B cell (primary cell): Measurements from ENCODE around the gene AP4S1. TPM values are rescaled to one million over a fixed set of nuclear protein-coding genes. Genes with fewer than 3 reads are reported as not detected.

Source experiments
- ATAC-seq: fragments of 200-7000 bp; cut with Tn5 transposase; one replicate; pipeline ENCODE4 v1.10.0; 2021; ENCODE audit warnings: low read depth, mild to moderate bottlenecking, moderate number of reproducible peaks, moderate library complexity
- CTCF ChIA-PET: fragments of 350-600 bp; sonication (Branson Sonifier 250); formaldehyde crosslinking; loops from one replicate; lab custom pipeline; 2021; ENCODE audit warnings: antibody characterized with exemption, inconsistent platforms; lab: Charles Lee
- POLR2A ChIA-PET: fragments of 350-600 bp; sonication (Branson Sonifier 250); formaldehyde crosslinking; loops from one replicate; lab custom pipeline; 2021; ENCODE audit warnings: antibody characterized with exemption; lab: Charles Lee
- DNase-seq: peaks from one replicate; pipeline ENCODE4 v3.0.0; 2013
- H2AFZ ChIP-seq: 2 replicates; pipeline ENCODE4 v1.6.1; 2012; ENCODE audit warnings: mild to moderate bottlenecking, low read depth, low read length; ENCODE audit not compliant: insufficient read depth, poor library complexity, severe bottlenecking
- H3K27ac ChIP-seq, 2 donors: 1 replicate in 1 of 2; 2 replicates in 1 of 2; pipeline ENCODE4 v1.5.1; 2012 to 2013; ENCODE audit warnings: low read length in 2 of 2, mild to moderate bottlenecking in 2 of 2, moderate library complexity in 1 of 2
- H3K27me3 ChIP-seq, 4 experiments: fragments of 200-600 bp in 1 of 4; sonication (generic) in 1 of 4; replicated peaks in 1 of 4; 1 replicate in 2 of 4; 2 replicates in 2 of 4; pipeline versions ENCODE4 v1.6.1 to v1.7.0; 2013 to 2016; ENCODE audit warnings: low read length in 3 of 4, mild to moderate bottlenecking in 2 of 4, mixed read lengths in 1 of 4, moderate library complexity in 1 of 4; ENCODE audit not compliant: insufficient read depth in 4 of 4, control insufficient read depth in 3 of 4; ENCODE audit errors: control extremely low read depth in 1 of 4
- H3K36me3 ChIP-seq, 2 experiments: replicated peaks in 1 of 2; 1 replicate in 1 of 2; 2 replicates in 1 of 2; pipeline versions ENCODE4 v1.6.1 to v1.7.1; 2013; ENCODE audit warnings: low read length in 1 of 2; ENCODE audit not compliant: insufficient read depth in 2 of 2, control insufficient read depth in 1 of 2; ENCODE audit errors: control extremely low read depth in 1 of 2, extremely low read depth in 1 of 2
- H3K4me1 ChIP-seq, 2 donors: fragments of 200-600 bp in 1 of 2; sonication (generic) in 1 of 2; 1 replicate in 1 of 2; 2 replicates in 1 of 2; pipeline versions ENCODE4 v1.5.1 to v1.6.1; 2013 to 2017; ENCODE audit warnings: low read length in 2 of 2; ENCODE audit not compliant: control insufficient read depth in 2 of 2, insufficient read depth in 2 of 2
- H3K4me2 ChIP-seq: replicated peaks from 2 replicates; pipeline ENCODE3; 2012; ENCODE audit warnings: mild to moderate bottlenecking, low read depth, low read length; ENCODE audit not compliant: poor library complexity, severe bottlenecking
- H3K4me3 ChIP-seq, 5 experiments: fragments of 200-600 bp in 1 of 5; sonication (generic) in 1 of 5; 1 replicate in 3 of 5; 2 replicates in 2 of 5; pipeline versions ENCODE4 v1.5.1 to v1.7.0; 2011 to 2016; ENCODE audit warnings: low read length in 4 of 5, mild to moderate bottlenecking in 4 of 5, low read depth in 2 of 5, control low read depth in 1 of 5, moderate library complexity in 1 of 5; ENCODE audit not compliant: insufficient read depth in 1 of 5; ENCODE audit errors: control extremely low read depth in 1 of 5, extremely low read depth in 1 of 5
- H3K79me2 ChIP-seq: fragments of 200-600 bp; sonication (generic); one replicate; pipeline ENCODE4 v1.6.0; 2016; ENCODE audit warnings: low read length; ENCODE audit not compliant: control insufficient read depth, insufficient read depth
- H3K9ac ChIP-seq: fragments of 200-600 bp; sonication (generic); 2 replicates; pipeline ENCODE4 v1.6.1; 2017; ENCODE audit warnings: mild to moderate bottlenecking, low read length, moderate library complexity
- H3K9me3 ChIP-seq, 3 donors: one replicate each; pipeline versions ENCODE4 v1.6.1 to v1.7.1; 2013; ENCODE audit warnings: low read length in 2 of 3; ENCODE audit not compliant: control insufficient read depth in 2 of 3, insufficient read depth in 1 of 3; ENCODE audit errors: control extremely low read depth in 1 of 3
- H4K20me1 ChIP-seq: 2 replicates; pipeline ENCODE4 v1.6.0; 2012; ENCODE audit warnings: mild to moderate bottlenecking, low read length; ENCODE audit not compliant: insufficient read depth, control insufficient read depth, poor library complexity, severe bottlenecking
- H3K27ac Mint-ChIP-seq: one replicate; pipeline ENCODE4 v1.8.0; 2021; ENCODE audit warnings: mixed read lengths
- H3K27me3 Mint-ChIP-seq: one replicate; pipeline ENCODE4 v1.8.0; 2021; ENCODE audit warnings: mixed read lengths
- H3K4me1 Mint-ChIP-seq: one replicate; pipeline ENCODE4 v1.8.0; 2021; ENCODE audit warnings: mixed read lengths
- H3K4me3 Mint-ChIP-seq: one replicate; pipeline ENCODE4 v1.8.0; 2021; ENCODE audit warnings: mixed read lengths
- H3K9me3 Mint-ChIP-seq: one replicate; pipeline ENCODE4 v1.8.0; 2022; ENCODE audit warnings: mixed read lengths; ENCODE audit not compliant: insufficient read depth
- CTCF ChIP-seq: fragments of 200-600 bp; IDR thresholded peaks from one replicate; pipeline ENCODE4 v1.8.0; 2022; ENCODE audit warnings: antibody characterized with exemption, mild to moderate bottlenecking
- EZH2 ChIP-seq: IDR thresholded peaks from 2 replicates; pipeline ENCODE4 v1.6.1; 2012; ENCODE audit warnings: borderline replicate concordance, low read depth, mild to moderate bottlenecking, moderate library complexity, low read length; ENCODE audit not compliant: insufficient read depth, poor library complexity, severe bottlenecking
- WGBS: methylation state at CpG from one replicate; pipeline ENCODE4 v1.1.5; 2013; ENCODE audit warnings: missing lambda C conversion rate; ENCODE audit not compliant: insufficient coverage; 5-methylcytosine and 5-hydroxymethylcytosine counted together
- intact Hi-C: fragments of 100-400 bp; cut with micrococcal nuclease; formaldehyde crosslinking; loops from one replicate; pipeline ENCODE4 v1.10.0; 2022
- polyA plus RNA-seq: library from polyadenylated mRNA; depleted of rRNA; stranded (reverse); fragments of >200 nt; gene quantifications from 2 replicates; pipeline ENCODE4 v1.2.3, GENCODE V29; 2012
- total RNA-seq, 2 donors: library from RNA; stranded (reverse); fragments of 120-200 nt in 1 of 2; gene quantifications; 1 replicate in 1 of 2; 2 replicates in 1 of 2; pipeline versions ENCODE4 v1.2.3 to v1.2.4, GENCODE V29; 2013 to 2022

AP4S1 gene
- total and polyA plus RNA-seq, 2 donors (not counting 1 experiment from before 2014, with no cell fraction given), result 3.4 to 15.9 TPM

- H3K4me3 Mint-ChIP-seq, result peak overlapping the region; percentile 87
- peak overlapping the region; percentile 71 to 93 for H3K27ac ChIP-seq
- H3K27me3 ChIP-seq, result no peaks in the 10 kb centered on the region
- peaks cover 87% of the 10 kb centered on the region for H3K79me2 ChIP-seq
- no peaks in the 10 kb centered on the region for H3K9me3 Mint-ChIP-seq
- H3K4me2 ChIP-seq, result peak overlapping the region; percentile 78
- ATAC-seq (no peak), DNase-seq (no peak)
- H3K4me3 ChIP-seq, result peak overlapping the region; percentile 75 to 98 (median 93)
- no peaks in the 10 kb centered on the region for H4K20me1 ChIP-seq
- H2AFZ ChIP-seq, result peak overlapping the region; percentile 96
- peaks cover 0 to 3% of the 10 kb centered on the region in 2 experiments for H3K36me3 ChIP-seq
- H3K9ac ChIP-seq, result peak overlapping the region; percentile 96
- H3K27me3 Mint-ChIP-seq, result no peaks in the 10 kb centered on the region
- ChIA-PET CTCF (no interaction called here), POLR2A (no interaction called here)
- intact Hi-C loops, result loop anchor here (2.0 to 10.0 kb wide), 3 partner anchors 390 to 1178 kb away; partner anchors contain the start of genes NUBPL, RNU6-7 and RNU6-8
- WGBS, result 4% methylated on average over 7 of the region's 11 CpGs
- peaks cover 13 to 17% of the 10 kb centered on the region in 2 donors for H3K4me1 ChIP-seq
- H3K4me1 Mint-ChIP-seq, result peaks cover 41% of the 10 kb centered on the region
- TF ChIP-seq CTCF (no peak), EZH2 (no peak)
- H3K27ac Mint-ChIP-seq, result peak overlapping the region; percentile 81
- no peaks in the 10 kb centered on the region for H3K9me3 ChIP-seq
These were observed 677 bp upstream of the AP4S1 start for GRCh38 chr14:31024577-31025366.

GRCh38 chr14:31026077-31026449 is 614 bp downstream of the AP4S1 start, which contains the start of gene STRN3:
Gene STRN3, minus strand, starts transcription at chr14:31026379. Its CDS starts 194 bp downstream, at chr14:31026185.
- WGBS, result under 1% methylated on average over 20 of the region's 31 CpGs
- DNase-seq, result no peak
- Histone ChIP-seq H3K36me3 (peaks cover 0 to 3% of the 10 kb centered on the region in 2 experiments), H3K79me2 (peaks cover 83% of the 10 kb centered on the region), H3K9ac (peak within 1 kb of the TSS; percentile 96), H3K4me3 (peak within 1 kb of the TSS; percentile 85 to 98 (median 93)), H3K27ac (peak within 1 kb of the TSS; percentile 71 to 93), H4K20me1 (no peaks in the 10 kb centered on the region), H3K4me2 (peak within 1 kb of the TSS; percentile 78), H3K9me3 (no peaks in the 10 kb centered on the region), H2AFZ (peak within 1 kb of the TSS; percentile 96), H3K27me3 (no peaks in the 10 kb centered on the region), H3K4me1 (peaks cover 13 to 17% of the 10 kb centered on the region in 2 donors)
- no peaks in the 10 kb centered on the region for H3K9me3 Mint-ChIP-seq
- H3K27me3 Mint-ChIP-seq, result no peaks in the 10 kb centered on the region
- ChIA-PET POLR2A (interaction anchor here (0.6 to 1.6 kb wide), 6 partner anchors 43 to 1050 kb away, joined by 3 to 9 read pairs (median 4); partner anchors contain the start of genes HEATR5A and HECTD1), CTCF (interaction anchor here (1.9 kb wide), 2 partner anchors 45 to 182 kb away, joined by 7 to 10 read pairs; partner anchors contain the start of gene HECTD1)
- no peak for ATAC-seq
- peaks cover 40% of the 10 kb centered on the region for H3K4me1 Mint-ChIP-seq
- intact Hi-C loops, result loop anchor here (1.0 to 10.0 kb wide), 8 partner anchors 46 to 1176 kb away; partner anchors contain the start of genes DTD2, HECTD1, RNU6-7 and RNU6-8
- TF ChIP-seq EZH2 (no peak), CTCF (no peak)
- peak within 1 kb of the TSS; percentile 97 for H3K4me3 Mint-ChIP-seq
- H3K27ac Mint-ChIP-seq, result peak within 1 kb of the TSS; percentile 93
